GM12874 (cell line): ENCODE measurements around the gene PRSS50.

Experiments
- CTCF ChIP-seq: IDR thresholded peaks from 2 replicates; pipeline ENCODE4 v1.5.1; 2011; ENCODE audit warnings: low read depth, mild to moderate bottlenecking, control low read depth, low read length, moderate library complexity; ENCODE audit not compliant: insufficient read depth

The PRSS50 gene

GRCh38 chr3:46722443-46722842, 4.8 kb upstream of the PRSS50 start:
- no peak for TF ChIP-seq CTCF

DNA sequence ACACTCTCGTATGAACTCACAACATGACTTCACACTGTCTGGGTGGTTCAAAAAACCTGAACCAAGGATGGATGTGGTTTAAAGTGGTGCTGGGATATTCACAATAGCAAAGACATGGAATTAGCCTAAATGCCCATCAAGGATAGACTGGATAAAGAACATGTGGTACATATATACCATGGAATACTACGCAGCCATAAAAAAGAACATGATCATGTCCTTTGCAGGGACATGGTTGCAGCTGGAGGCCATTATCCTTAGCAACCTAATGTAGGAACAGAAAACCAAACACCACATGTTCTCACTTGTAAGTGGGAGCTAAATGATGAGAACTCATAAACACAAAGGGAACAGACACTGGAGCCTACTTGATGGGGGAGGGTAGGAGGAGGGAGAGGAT, 3.3 kb upstream of the PRSS50 start:
- TF ChIP-seq CTCF = no peak

- no peak for TF ChIP-seq CTCF
Measured at GRCh38 chr3:46719735-46720271, 2.1 kb upstream of the PRSS50 start.

GRCh38 chr3:46719044-46719565, 1.4 kb upstream of the PRSS50 start:
- TF ChIP-seq CTCF = no peak

- TF ChIP-seq CTCF = no peak
Measured at GRCh38 chr3:46716461-46717441, 918 bp downstream of the PRSS50 start.

DNA sequence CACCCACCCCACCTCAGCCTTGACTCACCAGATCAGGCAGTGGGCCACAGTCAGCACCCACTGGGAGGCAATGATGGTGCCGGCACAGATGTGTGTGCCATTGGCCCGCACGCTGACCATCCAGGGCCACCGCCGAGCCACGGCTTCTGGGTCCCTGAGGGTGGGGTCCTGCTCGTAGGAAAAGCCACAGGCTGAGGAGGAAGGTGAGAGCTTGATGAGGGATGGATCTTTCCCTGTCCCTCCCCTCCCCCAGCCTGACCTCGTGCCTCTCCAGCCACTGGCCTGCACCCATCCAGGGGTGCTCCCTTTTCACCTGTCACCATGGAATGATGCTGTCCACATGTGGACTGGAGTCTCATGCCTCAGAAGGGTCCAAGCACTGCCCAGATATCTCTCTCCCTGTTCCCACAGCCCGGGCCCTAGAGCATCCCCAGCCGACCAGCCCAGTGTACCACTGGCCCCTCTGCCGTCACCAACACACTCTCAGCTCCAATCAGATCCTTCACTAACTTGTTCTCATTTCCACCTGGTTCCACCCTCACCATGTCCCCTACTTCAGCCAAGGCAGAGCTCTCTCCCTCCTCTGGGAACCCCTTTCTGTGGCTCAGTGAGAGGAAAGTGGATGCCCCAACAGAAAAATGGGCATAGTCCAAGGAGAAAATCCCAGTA, 2.0 kb downstream of the PRSS50 start:
- TF ChIP-seq CTCF = no peak
